Measurements from ENCODE around the gene CSK.

GRCh38 chr15:74804935-74805334 lies 23.1 kb downstream of the CSK start:
- TF ChIP-seq, protein P1, sequence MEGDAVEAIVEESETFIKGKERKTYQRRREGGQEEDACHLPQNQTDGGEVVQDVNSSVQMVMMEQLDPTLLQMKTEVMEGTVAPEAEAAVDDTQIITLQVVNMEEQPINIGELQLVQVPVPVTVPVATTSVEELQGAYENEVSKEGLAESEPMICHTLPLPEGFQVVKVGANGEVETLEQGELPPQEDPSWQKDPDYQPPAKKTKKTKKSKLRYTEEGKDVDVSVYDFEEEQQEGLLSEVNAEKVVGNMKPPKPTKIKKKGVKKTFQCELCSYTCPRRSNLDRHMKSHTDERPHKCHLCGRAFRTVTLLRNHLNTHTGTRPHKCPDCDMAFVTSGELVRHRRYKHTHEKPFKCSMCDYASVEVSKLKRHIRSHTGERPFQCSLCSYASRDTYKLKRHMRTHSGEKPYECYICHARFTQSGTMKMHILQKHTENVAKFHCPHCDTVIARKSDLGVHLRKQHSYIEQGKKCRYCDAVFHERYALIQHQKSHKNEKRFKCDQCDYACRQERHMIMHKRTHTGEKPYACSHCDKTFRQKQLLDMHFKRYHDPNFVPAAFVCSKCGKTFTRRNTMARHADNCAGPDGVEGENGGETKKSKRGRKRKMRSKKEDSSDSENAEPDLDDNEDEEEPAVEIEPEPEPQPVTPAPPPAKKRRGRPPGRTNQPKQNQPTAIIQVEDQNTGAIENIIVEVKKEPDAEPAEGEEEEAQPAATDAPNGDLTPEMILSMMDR (IDR thresholded peaks at IDR 0.05): no peak
- no peak for TF ChIP-seq POLR2A (IDR thresholded peaks at IDR 0.05)
